Astrocyte (in vitro differentiated cells and primary cell): ENCODE results near the gene FAM219A.

ENCODE experiments used
- CTCF ChIP-seq: IDR thresholded peaks from 2 replicates; pipeline ENCODE4 v1.5.1; 2011; ENCODE audit warnings: low read depth, mild to moderate bottlenecking, inconsistent platforms, low read length, moderate library complexity; ENCODE audit not compliant: insufficient read depth
- EZH2 ChIP-seq: IDR thresholded peaks from 2 replicates; pipeline ENCODE4 v1.6.1; 2012; ENCODE audit warnings: mild to moderate bottlenecking, low read length, inconsistent platforms; ENCODE audit not compliant: insufficient read depth

- TF ChIP-seq CTCF (no peak), EZH2 (no peak)
These were observed 78.3 kb downstream of the FAM219A start for GRCh38 chr9:34380034-34380510.
